Mucosa of descending colon (tissue), 3 donors: ENCODE measurements around the gene FAM163B. TPM values are rescaled to one million over a fixed set of nuclear protein-coding genes. Genes with fewer than 3 reads are reported as not detected.
A peak's percentile ranks its signal among the peaks of the same experiment; 100 is the strongest.

ENCODE experiments used
- ATAC-seq: fragments of 200-7000 bp; cut with Tn5 transposase; one replicate; pipeline ENCODE4 v1.9.1; 2020; ENCODE audit warnings: mild to moderate bottlenecking, moderate library complexity
- DNase-seq, 3 donors: peaks; one replicate each; pipeline ENCODE4 v3.0.0-alpha.2; 2020
- H3K36me3 ChIP-seq: fragments of 200-600 bp; one replicate; pipeline ENCODE4 v1.8.0; 2021; ENCODE audit warnings: low read depth, mild to moderate bottlenecking
- H3K4me1 ChIP-seq: fragments of 200-600 bp; one replicate; pipeline ENCODE4 v1.8.0; 2021; ENCODE audit warnings: low read depth, mild to moderate bottlenecking
- H3K4me3 ChIP-seq: fragments of 200-600 bp; one replicate; pipeline ENCODE4 v1.8.0; 2021; ENCODE audit warnings: mild to moderate bottlenecking
- H3K9me3 ChIP-seq: fragments of 200-600 bp; one replicate; pipeline ENCODE4 v1.8.0; 2021; ENCODE audit warnings: mild to moderate bottlenecking
- intact Hi-C, 2 donors: fragments of 100-400 bp; cut with DNase I in 1 of 2; cut with micrococcal nuclease in 1 of 2; formaldehyde crosslinking; loops; one replicate each; pipeline versions ENCODE4 v1.11.0 to v1.11.1; 2022; cut with DNase I, micrococcal nuclease
- total RNA-seq, 3 donors: library from RNA; stranded (reverse); fragmentation: NEBNext Ultra II Directional in 2 of 3; extraction: Animal tissue kit (Norgen Biotek cat#: 25700) in 2 of 3; gene quantifications; one replicate each; pipeline versions ENCODE4 v1.2.1 to v1.2.4, GENCODE V29; 2021 to 2023
- TF ChIP-seq, protein P1 (sequence below): fragments of 200-600 bp; IDR thresholded peaks from one replicate; pipeline ENCODE4 v1.8.0; 2022; ENCODE audit warnings: antibody characterized with exemption, mild to moderate bottlenecking
- donor health status: DM: no; HTN: no; CAD: no; lungs with moderate emphysema.
- donor health status: DM: no; HTN: no; CAD: no.
- donor health status: DM: no; HTN: yes; CAD: no.

The FAM163B gene
- total RNA-seq, 3 donors from 2014 or later: 2.0 to 3.9 (median 3.8) TPM

DNA sequence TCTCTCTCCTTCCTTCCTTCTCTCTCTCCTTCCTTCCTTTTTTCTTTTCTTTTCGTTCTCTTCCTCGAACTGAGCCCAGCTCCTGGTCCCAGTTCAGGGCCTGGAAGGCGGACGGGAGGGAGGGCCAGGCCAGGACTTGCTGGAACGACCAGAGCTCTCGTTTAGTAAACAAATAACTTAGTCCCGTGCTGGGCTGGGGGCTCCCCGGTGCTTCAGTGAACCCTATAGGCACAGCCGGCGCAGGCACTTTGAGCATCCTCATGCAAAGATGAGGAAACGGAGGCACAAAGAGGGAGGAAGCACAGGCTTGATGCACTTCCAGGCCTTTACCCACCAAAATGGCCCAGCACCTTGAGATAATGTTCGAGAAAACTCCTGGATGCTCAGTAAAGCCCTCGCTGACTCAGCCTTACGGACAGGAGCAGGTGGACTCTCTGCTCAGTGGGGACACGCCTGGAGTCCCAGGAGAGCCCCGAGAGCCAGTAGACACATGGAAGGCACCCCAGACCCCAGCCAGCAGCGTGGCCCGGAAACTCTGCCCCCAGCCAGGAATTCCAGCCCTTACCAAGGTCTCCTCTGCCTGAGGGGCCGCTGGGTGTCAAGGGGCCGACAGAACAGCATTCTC, 18.8 kb downstream of the FAM163B start:
- Histone ChIP-seq H3K4me3 (no peak overlapping the region), H3K9me3 (no peaks in the 10 kb centered on the region), H3K4me1 (peaks cover 7% of the 10 kb centered on the region), H3K36me3 (no peaks in the 10 kb centered on the region)
- DNase-seq: no peak
- intact Hi-C loops: no loop called here
- TF ChIP-seq, protein P1, sequence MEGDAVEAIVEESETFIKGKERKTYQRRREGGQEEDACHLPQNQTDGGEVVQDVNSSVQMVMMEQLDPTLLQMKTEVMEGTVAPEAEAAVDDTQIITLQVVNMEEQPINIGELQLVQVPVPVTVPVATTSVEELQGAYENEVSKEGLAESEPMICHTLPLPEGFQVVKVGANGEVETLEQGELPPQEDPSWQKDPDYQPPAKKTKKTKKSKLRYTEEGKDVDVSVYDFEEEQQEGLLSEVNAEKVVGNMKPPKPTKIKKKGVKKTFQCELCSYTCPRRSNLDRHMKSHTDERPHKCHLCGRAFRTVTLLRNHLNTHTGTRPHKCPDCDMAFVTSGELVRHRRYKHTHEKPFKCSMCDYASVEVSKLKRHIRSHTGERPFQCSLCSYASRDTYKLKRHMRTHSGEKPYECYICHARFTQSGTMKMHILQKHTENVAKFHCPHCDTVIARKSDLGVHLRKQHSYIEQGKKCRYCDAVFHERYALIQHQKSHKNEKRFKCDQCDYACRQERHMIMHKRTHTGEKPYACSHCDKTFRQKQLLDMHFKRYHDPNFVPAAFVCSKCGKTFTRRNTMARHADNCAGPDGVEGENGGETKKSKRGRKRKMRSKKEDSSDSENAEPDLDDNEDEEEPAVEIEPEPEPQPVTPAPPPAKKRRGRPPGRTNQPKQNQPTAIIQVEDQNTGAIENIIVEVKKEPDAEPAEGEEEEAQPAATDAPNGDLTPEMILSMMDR: no peak
- no peak for ATAC-seq

DNA sequence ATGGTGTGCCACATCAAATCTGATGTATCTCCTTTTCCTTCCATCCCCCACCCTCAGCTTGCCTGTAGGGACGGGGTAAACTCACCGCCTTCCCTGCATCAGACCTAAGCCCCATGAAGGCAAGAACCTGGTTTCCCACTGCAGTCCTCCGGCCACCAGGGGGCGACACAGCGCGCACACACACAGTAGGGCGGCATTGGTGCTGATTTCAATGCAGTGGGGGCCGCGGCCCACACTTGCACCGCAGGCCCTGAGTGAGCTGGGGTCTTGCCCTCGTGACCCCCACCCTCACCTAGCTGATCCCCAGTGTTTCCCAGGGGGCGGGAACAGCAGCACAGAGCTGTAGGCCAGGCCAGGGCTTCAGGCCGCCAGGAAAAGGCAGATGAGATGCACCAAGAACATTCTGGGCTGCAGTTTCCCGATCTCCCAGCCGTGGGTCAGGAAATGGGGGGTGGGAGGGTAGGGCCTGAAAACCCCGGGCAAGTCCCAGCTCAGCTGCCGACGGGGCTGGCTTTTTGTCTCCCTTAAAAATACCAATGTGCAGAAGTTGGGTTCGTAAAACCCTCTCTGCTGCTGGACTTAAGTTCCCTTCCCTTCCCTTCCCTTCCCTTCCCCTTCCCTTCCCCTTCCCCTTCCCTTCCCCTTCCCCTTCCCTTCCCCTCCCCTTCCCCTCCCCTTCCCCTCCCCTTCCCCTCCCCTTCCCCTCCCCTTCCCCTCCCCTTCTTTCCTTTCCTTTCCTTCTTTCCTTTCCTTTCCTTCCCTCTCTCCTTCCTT, 19.5 kb downstream of the FAM163B start:
- Histone ChIP-seq H3K36me3 (no peaks in the 10 kb centered on the region), H3K4me1 (peaks cover 14% of the 10 kb centered on the region), H3K4me3 (no peak overlapping the region), H3K9me3 (no peaks in the 10 kb centered on the region)
- DNase-seq (peak in 1 of 3 donors; percentile 16), ATAC-seq (no peak)
- TF ChIP-seq, protein P1: peak; percentile 11
- intact Hi-C loops: no loop called here

DNA sequence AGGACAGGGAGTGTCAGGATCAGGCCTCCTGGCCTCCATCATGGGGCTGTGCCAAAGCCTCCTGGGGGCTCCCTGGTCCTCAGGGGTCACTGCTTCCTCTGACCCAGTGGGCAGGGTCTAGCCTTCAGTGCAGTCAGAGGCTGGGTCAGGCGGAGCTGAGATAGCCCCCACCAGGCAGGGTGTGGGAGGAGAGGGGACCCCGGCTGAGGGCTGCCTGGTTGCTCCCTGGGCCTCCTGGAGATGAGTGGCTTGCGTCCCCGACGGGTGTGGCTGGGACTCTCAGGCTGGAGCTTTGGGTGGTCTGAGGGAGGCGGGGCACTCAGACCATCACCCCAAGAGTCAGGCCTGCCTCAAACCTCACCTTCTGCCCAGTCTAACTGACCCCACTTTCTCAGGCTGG, 21.7 kb downstream of the FAM163B start:
- H3K36me3 ChIP-seq: no peaks in the 10 kb centered on the region
- no peaks in the 10 kb centered on the region for H3K9me3 ChIP-seq
- TF ChIP-seq, protein P1: no peak
- H3K4me3 ChIP-seq: no peak overlapping the region
- intact Hi-C loops: no loop called here
- DNase-seq: peak in 1 of 3 donors; percentile 33
- no peak for ATAC-seq
- H3K4me1 ChIP-seq: peaks cover 27% of the 10 kb centered on the region

DNA sequence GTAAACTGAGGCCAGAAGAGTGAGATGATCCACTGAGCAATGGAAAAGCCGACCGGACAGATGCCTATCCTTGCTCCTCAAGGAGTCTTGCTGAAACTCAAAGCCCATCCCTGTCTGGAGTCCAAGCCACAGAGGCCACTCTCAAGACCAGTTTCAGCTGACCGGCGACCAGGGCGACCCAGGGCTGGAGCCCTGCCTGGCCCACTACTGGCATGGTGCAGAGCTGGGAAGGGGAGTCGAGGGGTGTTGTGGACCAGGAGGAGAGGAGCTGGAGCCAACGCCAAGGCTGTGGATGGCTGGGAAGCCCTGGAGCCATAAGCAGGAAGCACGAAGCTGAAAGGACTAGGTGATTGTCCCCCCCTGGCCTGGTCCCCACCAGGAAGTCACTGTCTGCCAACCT, 22.1 kb downstream of the FAM163B start:
- Histone ChIP-seq H3K4me3 (no peak overlapping the region), H3K4me1 (peaks cover 27% of the 10 kb centered on the region), H3K9me3 (no peaks in the 10 kb centered on the region), H3K36me3 (no peaks in the 10 kb centered on the region)
- DNase-seq (peak in 1 of 3 donors; percentile 26), ATAC-seq (no peak)
- TF ChIP-seq, protein P1: no peak
- intact Hi-C loops: no loop called here

DNA sequence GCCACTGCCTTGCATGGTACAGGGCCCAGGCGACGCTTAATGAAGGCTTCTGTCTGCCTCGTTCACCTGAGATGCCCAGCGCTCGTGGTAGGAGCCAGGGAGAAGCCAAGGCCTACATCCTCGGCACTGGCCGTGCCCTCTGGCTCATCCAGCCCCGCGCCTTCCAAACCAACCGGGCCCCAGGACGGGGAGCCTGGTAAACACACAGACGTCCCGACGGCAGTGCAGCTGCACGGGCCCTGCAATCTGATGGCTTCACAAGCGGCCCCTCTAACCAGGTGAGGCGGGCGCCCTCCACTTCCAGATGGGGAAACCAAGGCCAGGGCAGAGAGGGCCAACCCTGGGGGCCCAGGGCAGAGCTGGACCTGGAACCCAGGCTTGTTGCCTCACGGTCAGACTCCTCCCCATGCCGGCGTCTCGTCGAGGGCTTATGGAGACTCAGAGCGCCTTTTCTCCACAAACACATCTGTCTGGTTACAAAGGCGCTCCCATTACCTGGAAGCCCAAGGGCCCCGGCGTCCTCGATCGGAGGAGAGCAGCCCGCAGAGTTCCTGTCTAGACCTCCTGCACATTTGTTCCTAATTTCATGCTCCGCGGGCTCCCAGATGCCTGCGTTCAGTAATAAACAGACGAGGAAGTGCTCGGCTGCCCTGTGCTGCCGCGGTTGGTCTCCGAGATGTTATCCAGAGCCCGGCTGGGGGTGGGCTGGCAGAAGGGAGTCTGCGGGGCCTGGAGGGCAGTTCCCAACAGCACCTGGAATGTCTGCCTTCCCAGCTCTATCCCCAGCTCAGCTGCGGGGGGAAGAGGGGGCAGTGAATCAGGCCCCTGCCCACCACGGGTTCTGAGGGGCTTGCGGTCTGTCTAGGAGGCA, 23.5 kb downstream of the FAM163B start:
- H3K4me1 ChIP-seq: peaks cover 27% of the 10 kb centered on the region
- no peak overlapping the region for H3K4me3 ChIP-seq
- no peak for DNase-seq
- TF ChIP-seq, protein P1: no peak
- H3K9me3 ChIP-seq: no peaks in the 10 kb centered on the region
- peak; percentile 21 for ATAC-seq
- intact Hi-C loops: no loop called here
- H3K36me3 ChIP-seq: no peaks in the 10 kb centered on the region
